ENCODE measurements around the gene TJP1. TPM values are rescaled to one million over a fixed set of nuclear protein-coding genes. Genes with fewer than 3 reads are reported as not detected.
A peak's percentile ranks its signal among the peaks of the same experiment; 100 is the strongest.

Gene TJP1
- total and polyA plus RNA-seq, 2 of the 8 experiments (the other 6 are each of a cell fraction or from before 2014, with no cell fraction given) = 46.3 to 138 TPM

- no peak for TF ChIP-seq ATF2 (IDR thresholded peaks at IDR 0.05; ENCODE audit: low read length)
- no peak for TF ChIP-seq TCF12 (IDR thresholded peaks at IDR 0.05; ENCODE audit: low read depth, low read length)
- TF ChIP-seq RAD21 (IDR thresholded peaks at IDR 0.05 in 1 of 2, conservative IDR thresholded peaks at IDR 0.05 in 1 of 2; ENCODE audit: low read depth in 2 of 2, low read length in 2 of 2) = peak; percentile 3 to 40; a peak in 2 of 4 replicates
- TF ChIP-seq SP1 (IDR thresholded peaks at IDR 0.05; ENCODE audit: low read depth, low read length) = no peak
- peak in 1 of 3 experiments; percentile 13; a peak in 1 of 4 replicates for TF ChIP-seq CTCF (IDR thresholded peaks at IDR 0.05; ENCODE audit: control extremely low read depth in 1 of 3, insufficient read depth in 1 of 3, low read depth in 1 of 3, low read length in 3 of 3)
- Histone ChIP-seq H3K18ac (ENCODE audit: extremely low read depth, low read length) (no peak overlapping the region), H3K9me3 (ENCODE audit: insufficient read depth in 2 of 2, low read depth in 1 of 2, low read length in 1 of 2) (peaks cover 0 to 3% of the 10 kb centered on the region in 2 experiments; a peak in 1 of 4 replicates), H3K4me1 (replicated peaks in 1 of 4; ENCODE audit: control insufficient read depth in 3 of 4, insufficient read depth in 4 of 4, low read length in 3 of 4) (peaks cover 0 to 7% (median 0%) of the 10 kb centered on the region in 4 experiments; a peak in 2 of 7 replicates), H4K5ac (ENCODE audit: insufficient read length, low read depth, low read length) (no peak overlapping the region), H3K14ac (ENCODE audit: insufficient read length) (no peak overlapping the region), H2BK20ac (ENCODE audit: low read length) (no peak overlapping the region), H4K8ac (ENCODE audit: extremely low read depth, insufficient read depth, low read length) (no peak overlapping the region), H3K4me2 (ENCODE audit: insufficient read depth in 1 of 2, low read depth in 2 of 2, low read length in 2 of 2) (no peak overlapping the region), H4K91ac (replicated peaks; ENCODE audit: insufficient read length, low read length) (no peak overlapping the region), H3K56ac (replicated peaks; ENCODE audit: insufficient read length, low read depth, low read length) (no peak overlapping the region), H3K79me1 (ENCODE audit: low read depth, low read length) (no peaks in the 10 kb centered on the region), H2BK120ac (replicated peaks; ENCODE audit: low read depth, low read length) (no peak overlapping the region), H2BK15ac (ENCODE audit: low read length) (no peak overlapping the region), H3K79me2 (ENCODE audit: control insufficient read depth in 1 of 2, insufficient read depth in 2 of 2, low read length in 2 of 2) (no peaks in the 10 kb centered on the region), H4K20me1 (replicated peaks in 1 of 2; ENCODE audit: control insufficient read depth in 1 of 2, insufficient read depth in 2 of 2, low read length in 2 of 2) (no peaks in the 10 kb centered on the region), H3K4me3 (ENCODE audit: extremely low read depth in 1 of 4, insufficient read depth in 2 of 4, low read depth in 3 of 4, low read length in 4 of 4) (no peak overlapping the region), H2AK5ac (ENCODE audit: low read depth, low read length) (no peak overlapping the region), H3K4ac (replicated peaks; ENCODE audit: insufficient read length, low read depth, low read length) (no peak overlapping the region), H3K27me3 (replicated peaks in 1 of 4; ENCODE audit: control insufficient read depth in 3 of 4, extremely low read depth in 1 of 4, insufficient read depth in 3 of 4, low read length in 3 of 4) (no peaks in the 10 kb centered on the region), H3K23me2 (ENCODE audit: low read depth, low read length) (peaks cover 3% of the 10 kb centered on the region; the same call in 1 of the 2 replicates), H3K27ac (ENCODE audit: low read depth, low read length) (no peak overlapping the region), H2BK12ac (ENCODE audit: low read depth, low read length) (no peak overlapping the region), H3K23ac (ENCODE audit: insufficient read length) (no peak overlapping the region), H2AFZ (ENCODE audit: low read length) (no peak overlapping the region), H3K36me3 (ENCODE audit: control insufficient read depth in 2 of 4, insufficient read depth in 4 of 4, low read length in 3 of 4) (no peaks in the 10 kb centered on the region), H3K9ac (replicated peaks in 1 of 4; ENCODE audit: extremely low read depth in 1 of 4, low read depth in 3 of 4, low read length in 3 of 4) (no peak overlapping the region), H2BK5ac (ENCODE audit: low read depth, low read length) (no peak overlapping the region)
- POLR2A ChIA-PET (ENCODE audit: partially characterized antibody) = no interaction called here
- CTCF ChIA-PET (ENCODE audit: partially characterized antibody) = interaction anchor here (1.1 to 1.7 kb wide), 5 partner anchors 12 to 590 kb away, joined by 3 to 7 read pairs (median 3); no protein-coding TSS in a partner anchor
- 93% methylated on average over 12 of the region's 12 CpGs; no CpG with 5 or more reads in 1 of the 2 experiments for WGBS, 2 experiments (ENCODE audit: extremely low coverage in 1 of 2, insufficient coverage in 1 of 2, insufficient read length in 1 of 2, insufficient replicate concordance in 2 of 2, low coverage in 1 of 2, low lambda C conversion rate in 2 of 2, missing lambda C conversion rate in 1 of 2)
- DNase-seq (ENCODE audit: low read depth in 1 of 2, low spot score in 2 of 2) (no peak), FAIRE-seq (no peak)
Observed at GRCh38 chr15:29680465-29681165, 141.7 kb downstream of the TJP1 start.
